MM.1S (cell line): ENCODE data around the gene ENO1.

Experiments
- EZH2phosphoT487 ChIP-seq: fragments of 300-600 bp; sonication (generic); IDR thresholded peaks from 2 replicates; pipeline ENCODE4 v1.6.1; 2018; ENCODE audit warnings: antibody characterized with exemption, low read length
- TF ChIP-seq, protein P1 (sequence below): fragments of 300-600 bp; sonication (generic); IDR thresholded peaks from 2 replicates; pipeline ENCODE4 v1.5.1; 2016; ENCODE audit warnings: antibody characterized with exemption, low read length, mixed read lengths

- TF ChIP-seq EZH2phosphoT487, result no peak
- TF ChIP-seq, protein P1, sequence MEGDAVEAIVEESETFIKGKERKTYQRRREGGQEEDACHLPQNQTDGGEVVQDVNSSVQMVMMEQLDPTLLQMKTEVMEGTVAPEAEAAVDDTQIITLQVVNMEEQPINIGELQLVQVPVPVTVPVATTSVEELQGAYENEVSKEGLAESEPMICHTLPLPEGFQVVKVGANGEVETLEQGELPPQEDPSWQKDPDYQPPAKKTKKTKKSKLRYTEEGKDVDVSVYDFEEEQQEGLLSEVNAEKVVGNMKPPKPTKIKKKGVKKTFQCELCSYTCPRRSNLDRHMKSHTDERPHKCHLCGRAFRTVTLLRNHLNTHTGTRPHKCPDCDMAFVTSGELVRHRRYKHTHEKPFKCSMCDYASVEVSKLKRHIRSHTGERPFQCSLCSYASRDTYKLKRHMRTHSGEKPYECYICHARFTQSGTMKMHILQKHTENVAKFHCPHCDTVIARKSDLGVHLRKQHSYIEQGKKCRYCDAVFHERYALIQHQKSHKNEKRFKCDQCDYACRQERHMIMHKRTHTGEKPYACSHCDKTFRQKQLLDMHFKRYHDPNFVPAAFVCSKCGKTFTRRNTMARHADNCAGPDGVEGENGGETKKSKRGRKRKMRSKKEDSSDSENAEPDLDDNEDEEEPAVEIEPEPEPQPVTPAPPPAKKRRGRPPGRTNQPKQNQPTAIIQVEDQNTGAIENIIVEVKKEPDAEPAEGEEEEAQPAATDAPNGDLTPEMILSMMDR, result no peak
These were observed 55.2 kb downstream of the ENO1 start for GRCh38 chr1:8823295-8823664.
